ENCODE results near the gene COG3.
"Not testable (repeated sequence)": the region's sequence is repeated elsewhere in the genome, so short reads cannot be mapped to it uniquely, and the experiment has no call there.

Gene COG3

GRCh38 chr13:45464687-45465453, at the start of gene COG3:
Gene COG3 (plus strand): TSS chr13:45464939. CDS start chr13:45465037, 98 bp downstream.
- peak within 1 kb of the TSS; percentile 95 for H3K27ac ChIP-seq (ENCODE audit: low read depth, low read length)
- peaks cover 7% of the 10 kb centered on the region; the same call in 1 of the 2 replicates for H3K36me3 ChIP-seq (ENCODE audit: control insufficient read depth, insufficient read depth, low read length)
- H3K4me3 ChIP-seq (ENCODE audit: low read depth, low read length) = peak within 1 kb of the TSS; percentile 99
- no peaks in the 10 kb centered on the region for H3K9me3 ChIP-seq (ENCODE audit: control insufficient read depth, insufficient read depth, low read length)
- 0 out of 2 replicates have a peak, but pooled peaks cover 6% of the 10 kb centered on the region for H3K4me1 ChIP-seq (ENCODE audit: control insufficient read depth, insufficient read depth, low read length)
- peaks cover 4% of the 10 kb centered on the region; the same call in 1 of the 2 replicates for H3K27me3 ChIP-seq (ENCODE audit: control insufficient read depth, insufficient read depth, low read length)
- H3K9ac ChIP-seq (ENCODE audit: low read depth, low read length) = peak within 1 kb of the TSS; percentile 93

DNA sequence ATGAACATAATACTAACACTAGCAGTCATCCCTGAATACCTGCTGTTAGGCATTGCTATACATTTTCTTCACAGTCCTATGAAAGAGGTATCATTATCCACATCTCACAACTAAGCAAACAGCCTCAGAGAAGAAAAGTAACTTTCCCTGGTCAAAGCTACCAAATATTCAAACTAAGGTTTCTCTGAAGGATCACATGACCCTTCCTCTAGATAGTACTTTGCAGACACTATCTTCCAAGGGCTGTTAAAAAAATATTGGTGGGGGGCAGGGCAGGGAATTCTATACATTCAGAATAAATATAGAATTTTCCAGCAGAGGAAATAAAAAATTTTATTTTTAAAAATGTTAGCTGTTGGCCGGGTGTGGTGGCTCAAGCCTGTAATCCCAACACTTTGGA, 49.6 kb upstream of the COG3 start:
- H3K36me3 ChIP-seq (ENCODE audit: control insufficient read depth, insufficient read depth, low read length) = no peaks in the 10 kb centered on the region; the same call in 1 of the 2 replicates
- no peaks in the 10 kb centered on the region for H3K9me3 ChIP-seq (ENCODE audit: control insufficient read depth, insufficient read depth, low read length)
- no peak overlapping the region for H3K27ac ChIP-seq (ENCODE audit: low read depth, low read length)
- H3K4me3 ChIP-seq (ENCODE audit: low read depth, low read length) = no peak overlapping the region
- H3K27me3 ChIP-seq (ENCODE audit: control insufficient read depth, insufficient read depth, low read length) = peaks cover 9% of the 10 kb centered on the region
- H3K4me1 ChIP-seq (ENCODE audit: control insufficient read depth, insufficient read depth, low read length) = no peaks in the 10 kb centered on the region
- no peak overlapping the region for H3K9ac ChIP-seq (ENCODE audit: low read depth, low read length)

DNA sequence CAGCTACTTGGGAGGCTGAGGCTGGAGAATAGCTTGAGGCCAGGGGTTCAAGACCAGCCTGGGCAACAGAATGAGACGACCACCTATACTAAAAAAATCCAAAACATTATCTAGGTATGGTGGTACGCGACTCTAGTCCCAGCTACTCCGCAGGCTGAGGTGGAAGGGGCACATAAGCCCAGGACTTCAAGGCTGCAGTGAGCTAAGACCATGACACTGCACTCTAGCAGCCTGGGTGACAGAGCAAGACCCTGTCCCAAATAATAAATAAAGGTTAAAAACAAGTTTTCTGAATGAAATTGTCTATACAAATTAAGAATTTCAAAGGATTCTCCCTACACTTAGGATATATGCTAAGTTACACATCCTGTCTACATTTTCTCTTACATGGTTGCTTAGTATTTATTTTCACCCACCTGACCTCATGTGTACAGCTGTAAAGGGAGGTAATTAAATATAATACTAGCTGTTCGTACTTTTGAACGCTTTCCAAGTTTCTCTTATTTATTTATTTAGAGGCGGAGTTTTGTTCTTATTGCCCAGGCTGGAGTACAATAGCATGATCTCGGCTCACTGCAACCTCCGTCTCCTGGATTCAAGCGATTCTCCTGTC, 48.1 kb upstream of the COG3 start:
- Histone ChIP-seq H3K27ac (ENCODE audit: low read depth, low read length) (no peak overlapping the region), H3K36me3 (ENCODE audit: control insufficient read depth, insufficient read depth, low read length) (no peaks in the 10 kb centered on the region), H3K27me3 (ENCODE audit: control insufficient read depth, insufficient read depth, low read length) (peaks cover 9% of the 10 kb centered on the region), H3K9me3 (ENCODE audit: control insufficient read depth, insufficient read depth, low read length) (no peaks in the 10 kb centered on the region), H3K9ac (ENCODE audit: low read depth, low read length) (no peak overlapping the region), H3K4me1 (ENCODE audit: control insufficient read depth, insufficient read depth, low read length) (no peaks in the 10 kb centered on the region), H3K4me3 (ENCODE audit: low read depth, low read length) (no peak overlapping the region)

DNA sequence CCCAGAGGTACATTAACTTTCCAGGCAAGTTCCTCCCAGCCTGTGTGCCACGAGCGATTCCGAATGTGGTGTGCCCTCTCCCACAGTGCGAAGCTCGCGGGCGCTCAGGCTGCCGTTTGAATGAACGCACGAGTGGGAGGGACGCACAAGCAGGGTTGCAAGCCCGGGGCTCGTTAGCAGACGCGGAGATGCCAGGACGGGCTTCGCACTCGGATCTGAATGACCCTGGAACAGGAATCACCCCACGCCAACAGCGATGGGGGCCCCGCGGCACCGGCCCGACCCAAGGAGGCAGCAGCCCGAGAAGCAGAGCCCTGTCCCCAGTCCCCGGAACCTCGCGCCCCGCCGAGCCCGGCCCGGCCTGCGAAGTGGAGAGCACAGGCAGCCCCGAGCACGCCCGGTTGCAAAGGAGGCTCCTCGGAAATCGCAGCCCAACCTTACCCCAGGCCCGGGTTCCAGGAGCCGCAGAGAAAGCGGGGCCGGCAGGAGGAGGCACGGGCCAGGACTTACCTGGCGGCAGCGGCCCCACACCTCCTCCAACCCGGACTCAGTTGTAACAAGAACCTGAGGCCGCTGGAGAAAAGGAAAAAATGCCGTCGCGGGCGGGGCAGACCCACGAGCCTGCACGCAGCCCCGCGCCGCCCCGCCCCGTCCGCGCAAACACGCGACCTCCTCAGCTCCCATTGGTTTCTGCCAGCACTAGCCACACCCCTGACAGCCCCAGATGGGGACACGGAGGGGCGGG, 46.8 kb upstream of the COG3 start, which contains the start of gene SLC25A30:
Gene SLC25A30, minus strand, starts transcription at position 584 of the 745 bp plus-strand sequence. CDS start 6,948 bp downstream, outside the sequence.
- Histone ChIP-seq H3K27ac (ENCODE audit: low read depth, low read length) (peak within 1 kb of the TSS; percentile 62), H3K27me3 (ENCODE audit: control insufficient read depth, insufficient read depth, low read length) (peaks cover 9% of the 10 kb centered on the region), H3K4me1 (ENCODE audit: control insufficient read depth, insufficient read depth, low read length) (no peaks in the 10 kb centered on the region), H3K4me3 (ENCODE audit: low read depth, low read length) (peak within 1 kb of the TSS; percentile 84), H3K9me3 (ENCODE audit: control insufficient read depth, insufficient read depth, low read length) (no peaks in the 10 kb centered on the region), H3K36me3 (ENCODE audit: control insufficient read depth, insufficient read depth, low read length) (no peaks in the 10 kb centered on the region), H3K9ac (ENCODE audit: low read depth, low read length) (peak within 1 kb of the TSS; percentile 54)

DNA sequence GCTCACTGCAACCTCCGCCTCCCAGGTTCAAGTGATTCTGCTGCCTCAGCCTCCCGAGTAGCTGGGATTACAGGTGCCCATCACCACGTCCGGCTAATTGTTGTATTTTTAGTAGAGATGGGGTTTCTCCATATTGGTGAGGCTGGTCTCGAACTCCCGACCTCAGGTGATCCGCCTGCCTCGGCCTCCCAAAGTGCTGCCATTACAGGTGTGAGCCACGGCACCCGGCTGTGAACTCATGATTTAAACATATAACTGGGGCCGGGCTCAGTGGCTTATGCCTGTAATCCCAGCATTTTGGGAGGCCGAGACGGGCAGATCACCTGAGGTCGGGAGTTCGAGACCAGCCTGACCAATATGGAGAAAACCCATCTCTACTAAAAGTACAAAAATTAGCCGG, 45.4 kb upstream of the COG3 start:
- H3K9ac ChIP-seq (ENCODE audit: low read depth, low read length); H3K4me3 ChIP-seq (ENCODE audit: low read depth, low read length); H3K4me1 ChIP-seq (ENCODE audit: control insufficient read depth, insufficient read depth, low read length); H3K9me3 ChIP-seq (ENCODE audit: control insufficient read depth, insufficient read depth, low read length); H3K36me3 ChIP-seq (ENCODE audit: control insufficient read depth, insufficient read depth, low read length); H3K27me3 ChIP-seq (ENCODE audit: control insufficient read depth, insufficient read depth, low read length); H3K27ac ChIP-seq (ENCODE audit: low read depth, low read length): not testable (repeated sequence)

GRCh38 chr13:45419945-45420344, 44.8 kb upstream of the COG3 start:
- Histone ChIP-seq H3K9me3 (ENCODE audit: control insufficient read depth, insufficient read depth, low read length) (no peaks in the 10 kb centered on the region), H3K36me3 (ENCODE audit: control insufficient read depth, insufficient read depth, low read length) (no peaks in the 10 kb centered on the region), H3K9ac (ENCODE audit: low read depth, low read length) (no peak overlapping the region), H3K4me3 (ENCODE audit: low read depth, low read length) (no peak overlapping the region), H3K27me3 (ENCODE audit: control insufficient read depth, insufficient read depth, low read length) (peaks cover 9% of the 10 kb centered on the region), H3K4me1 (ENCODE audit: control insufficient read depth, insufficient read depth, low read length) (no peaks in the 10 kb centered on the region), H3K27ac (ENCODE audit: low read depth, low read length) (no peak overlapping the region)

- H3K9me3 ChIP-seq (ENCODE audit: control insufficient read depth, insufficient read depth, low read length) = no peaks in the 10 kb centered on the region
- H3K9ac ChIP-seq (ENCODE audit: low read depth, low read length) = no peak overlapping the region
- H3K27ac ChIP-seq (ENCODE audit: low read depth, low read length) = no peak overlapping the region
- no peaks in the 10 kb centered on the region for H3K4me1 ChIP-seq (ENCODE audit: control insufficient read depth, insufficient read depth, low read length)
- no peak overlapping the region for H3K4me3 ChIP-seq (ENCODE audit: low read depth, low read length)
- H3K36me3 ChIP-seq (ENCODE audit: control insufficient read depth, insufficient read depth, low read length) = no peaks in the 10 kb centered on the region
- no peaks in the 10 kb centered on the region for H3K27me3 ChIP-seq (ENCODE audit: control insufficient read depth, insufficient read depth, low read length)
These were observed 41.9 kb upstream of the COG3 start for GRCh38 chr13:45422731-45423292.

DNA sequence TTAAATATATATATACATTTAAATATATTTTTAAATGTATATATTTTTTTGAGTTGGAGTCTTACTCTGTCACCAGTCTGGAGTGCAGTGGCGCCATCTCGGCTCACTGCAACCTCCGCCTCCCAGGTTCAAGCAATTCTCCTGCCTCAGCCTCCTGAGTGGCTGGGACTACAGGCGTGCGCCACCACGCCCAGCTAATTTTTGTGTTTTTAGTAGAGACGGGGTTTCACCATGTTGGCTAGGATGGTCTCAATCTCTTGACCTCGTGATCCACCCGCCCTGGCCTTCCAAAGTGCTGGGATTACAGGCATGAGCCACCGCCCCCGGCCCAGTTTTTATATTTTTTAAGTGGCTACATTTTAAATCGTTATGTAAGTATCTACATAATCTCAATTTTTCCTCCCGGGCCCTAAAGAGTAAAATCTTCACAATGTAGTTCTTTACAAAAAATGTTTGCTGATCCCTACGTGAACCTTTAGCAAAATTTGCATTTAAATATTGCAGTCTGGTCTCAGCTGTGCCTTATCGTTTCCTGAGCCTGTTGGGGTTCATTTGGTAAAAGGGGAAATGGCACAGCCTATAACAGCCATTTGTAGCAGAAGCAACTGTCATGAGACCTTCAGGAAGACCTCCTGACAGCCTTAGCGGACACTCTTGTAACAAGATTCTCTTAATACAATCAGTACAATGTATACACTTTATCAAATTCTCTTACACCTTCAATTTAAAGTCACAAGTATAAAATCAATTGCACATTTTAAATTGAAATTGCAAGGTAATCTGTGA, 38.5 kb upstream of the COG3 start:
- H3K9me3 ChIP-seq (ENCODE audit: control insufficient read depth, insufficient read depth, low read length); H3K9ac ChIP-seq (ENCODE audit: low read depth, low read length); H3K27me3 ChIP-seq (ENCODE audit: control insufficient read depth, insufficient read depth, low read length); H3K36me3 ChIP-seq (ENCODE audit: control insufficient read depth, insufficient read depth, low read length); H3K4me1 ChIP-seq (ENCODE audit: control insufficient read depth, insufficient read depth, low read length); H3K4me3 ChIP-seq (ENCODE audit: low read depth, low read length); H3K27ac ChIP-seq (ENCODE audit: low read depth, low read length): not testable (repeated sequence)

DNA sequence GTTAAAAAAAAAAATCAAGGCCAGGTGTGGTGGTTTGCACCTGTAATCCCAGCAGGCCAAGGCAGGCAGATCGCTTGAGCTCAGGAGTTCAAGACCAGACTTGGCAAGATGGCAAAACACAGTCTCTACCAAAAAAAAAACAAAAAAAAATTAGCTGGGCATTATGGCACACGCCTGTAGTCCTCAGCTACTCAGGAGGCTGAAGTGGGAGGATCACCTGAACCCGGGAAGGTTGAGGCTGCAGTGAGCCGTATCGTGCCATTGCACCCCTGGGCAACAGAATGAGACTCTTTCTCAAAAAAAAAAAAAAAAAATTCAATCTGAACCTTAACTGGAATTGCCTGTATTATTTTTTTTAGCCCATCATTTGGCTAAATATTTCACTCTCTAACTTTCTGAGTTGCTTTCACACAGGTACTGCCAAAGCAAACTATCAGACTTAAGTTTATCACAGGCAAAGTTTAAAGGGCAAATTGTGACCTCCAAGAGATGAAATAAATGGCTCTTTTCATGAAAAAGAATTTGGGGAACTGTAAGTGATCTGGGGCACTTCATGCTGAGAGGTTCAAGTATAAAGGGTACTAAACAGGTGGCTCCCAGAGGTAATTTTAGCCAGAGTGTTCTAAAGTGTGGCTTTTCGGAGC, 31.9 kb upstream of the COG3 start:
- H3K27ac ChIP-seq (ENCODE audit: low read depth, low read length) = no peak overlapping the region
- H3K9ac ChIP-seq (ENCODE audit: low read depth, low read length) = no peak overlapping the region
- H3K4me1 ChIP-seq (ENCODE audit: control insufficient read depth, insufficient read depth, low read length) = no peaks in the 10 kb centered on the region
- no peaks in the 10 kb centered on the region for H3K9me3 ChIP-seq (ENCODE audit: control insufficient read depth, insufficient read depth, low read length)
- H3K36me3 ChIP-seq (ENCODE audit: control insufficient read depth, insufficient read depth, low read length) = no peaks in the 10 kb centered on the region
- no peak overlapping the region for H3K4me3 ChIP-seq (ENCODE audit: low read depth, low read length)
- H3K27me3 ChIP-seq (ENCODE audit: control insufficient read depth, insufficient read depth, low read length) = no peaks in the 10 kb centered on the region

DNA sequence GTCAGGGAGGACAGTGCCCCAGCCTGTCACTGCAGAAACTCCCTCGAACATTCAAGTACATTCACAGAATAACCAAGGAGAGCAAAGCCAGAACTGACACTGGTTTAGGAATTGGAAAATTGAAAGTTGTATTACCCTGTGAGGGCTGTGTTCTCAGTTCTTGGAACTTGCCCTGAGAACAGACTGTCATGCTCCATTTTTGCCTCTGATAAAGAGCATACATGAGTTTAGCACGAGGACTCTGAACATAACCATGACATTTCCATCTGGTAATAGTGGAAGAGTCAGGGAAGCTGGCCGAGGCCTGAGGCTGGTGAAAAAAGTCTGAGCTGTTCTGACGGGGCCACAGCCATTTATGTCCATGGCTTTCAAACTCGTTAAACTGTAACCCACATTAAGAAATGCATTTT, 31.4 kb upstream of the COG3 start:
- H3K4me1 ChIP-seq (ENCODE audit: control insufficient read depth, insufficient read depth, low read length) = no peaks in the 10 kb centered on the region
- H3K9me3 ChIP-seq (ENCODE audit: control insufficient read depth, insufficient read depth, low read length) = no peaks in the 10 kb centered on the region
- no peak overlapping the region for H3K4me3 ChIP-seq (ENCODE audit: low read depth, low read length)
- H3K36me3 ChIP-seq (ENCODE audit: control insufficient read depth, insufficient read depth, low read length) = no peaks in the 10 kb centered on the region
- H3K9ac ChIP-seq (ENCODE audit: low read depth, low read length) = no peak overlapping the region
- no peaks in the 10 kb centered on the region for H3K27me3 ChIP-seq (ENCODE audit: control insufficient read depth, insufficient read depth, low read length)
- H3K27ac ChIP-seq (ENCODE audit: low read depth, low read length) = no peak overlapping the region
